Measurements from ENCODE around the gene MCTP1. TPM values are rescaled to one million over a fixed set of nuclear protein-coding genes. Genes with fewer than 3 reads are reported as not detected.

The MCTP1 gene
- total RNA-seq, 1 donor from 2014 or later: 7.8 TPM

- no peak for DNase-seq
- no peak overlapping the region for H3K27ac ChIP-seq (replicated peaks)
- no peaks in the 10 kb centered on the region for H3K27me3 ChIP-seq (ENCODE audit: low read depth)
- H3K36me3 ChIP-seq: no peaks in the 10 kb centered on the region
- H3K4me1 ChIP-seq: peaks cover 11% of the 10 kb centered on the region
- TF ChIP-seq, protein P1, sequence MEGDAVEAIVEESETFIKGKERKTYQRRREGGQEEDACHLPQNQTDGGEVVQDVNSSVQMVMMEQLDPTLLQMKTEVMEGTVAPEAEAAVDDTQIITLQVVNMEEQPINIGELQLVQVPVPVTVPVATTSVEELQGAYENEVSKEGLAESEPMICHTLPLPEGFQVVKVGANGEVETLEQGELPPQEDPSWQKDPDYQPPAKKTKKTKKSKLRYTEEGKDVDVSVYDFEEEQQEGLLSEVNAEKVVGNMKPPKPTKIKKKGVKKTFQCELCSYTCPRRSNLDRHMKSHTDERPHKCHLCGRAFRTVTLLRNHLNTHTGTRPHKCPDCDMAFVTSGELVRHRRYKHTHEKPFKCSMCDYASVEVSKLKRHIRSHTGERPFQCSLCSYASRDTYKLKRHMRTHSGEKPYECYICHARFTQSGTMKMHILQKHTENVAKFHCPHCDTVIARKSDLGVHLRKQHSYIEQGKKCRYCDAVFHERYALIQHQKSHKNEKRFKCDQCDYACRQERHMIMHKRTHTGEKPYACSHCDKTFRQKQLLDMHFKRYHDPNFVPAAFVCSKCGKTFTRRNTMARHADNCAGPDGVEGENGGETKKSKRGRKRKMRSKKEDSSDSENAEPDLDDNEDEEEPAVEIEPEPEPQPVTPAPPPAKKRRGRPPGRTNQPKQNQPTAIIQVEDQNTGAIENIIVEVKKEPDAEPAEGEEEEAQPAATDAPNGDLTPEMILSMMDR (IDR thresholded peaks at IDR 0.05; ENCODE audit: borderline replicate concordance): no peak
- intact Hi-C loops (cut with micrococcal nuclease): no loop called here
- no peak overlapping the region for H3K4me3 ChIP-seq
- H3K9me3 ChIP-seq (replicated peaks): no peaks in the 10 kb centered on the region
Observed at GRCh38 chr5:94759022-94759421, 525.9 kb downstream of the MCTP1 start.

DNA sequence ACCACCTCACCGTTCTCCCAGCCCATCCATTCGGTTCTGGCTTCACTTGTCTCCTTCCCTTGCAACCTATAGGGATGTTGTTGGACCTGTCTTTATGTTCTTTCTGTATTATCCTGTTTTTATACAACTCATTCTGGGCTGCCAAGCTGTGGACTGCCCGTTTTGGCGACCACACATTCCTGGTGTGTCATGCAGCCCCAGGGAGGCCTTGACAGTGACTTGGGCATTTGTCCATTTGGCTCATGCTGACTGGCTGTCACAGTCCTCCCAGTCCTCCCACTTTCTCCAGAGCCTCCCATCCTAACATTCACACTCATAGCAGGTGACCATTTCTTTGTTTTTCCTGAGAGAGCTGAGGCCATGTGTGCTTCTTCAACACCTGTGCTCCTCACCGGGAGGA, 530.1 kb downstream of the MCTP1 start:
- H3K27me3 ChIP-seq (ENCODE audit: low read depth): no peaks in the 10 kb centered on the region
- TF ChIP-seq, protein P1 (IDR thresholded peaks at IDR 0.05; ENCODE audit: borderline replicate concordance): no peak
- no peaks in the 10 kb centered on the region for H3K4me1 ChIP-seq
- no peaks in the 10 kb centered on the region for H3K36me3 ChIP-seq
- H3K4me3 ChIP-seq: no peak overlapping the region
- intact Hi-C loops (cut with micrococcal nuclease): no loop called here
- DNase-seq: no peak
- H3K9me3 ChIP-seq (replicated peaks): no peaks in the 10 kb centered on the region
- no peak overlapping the region for H3K27ac ChIP-seq (replicated peaks)

DNA sequence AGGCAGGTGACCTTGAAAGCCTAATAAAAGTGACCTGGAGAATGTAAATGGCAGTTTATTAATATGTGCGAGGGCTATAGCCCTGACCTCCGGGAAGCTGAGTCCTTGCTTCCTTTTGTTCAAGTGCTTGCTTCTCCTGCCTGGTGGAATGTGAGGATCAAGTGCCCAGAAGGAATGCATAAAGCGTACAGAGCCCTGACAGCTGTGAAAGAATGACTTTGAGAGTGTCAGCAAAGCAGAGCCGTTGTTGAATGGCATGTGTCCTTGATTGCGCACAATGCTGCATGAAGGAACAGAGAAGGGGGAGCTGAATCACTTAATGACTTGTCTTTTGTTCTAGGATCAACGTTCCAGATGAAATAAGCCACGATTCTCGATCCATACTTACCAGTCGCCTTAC, 533.4 kb downstream of the MCTP1 start:
- H3K4me1 ChIP-seq: no peaks in the 10 kb centered on the region
- intact Hi-C loops (cut with micrococcal nuclease): no loop called here
- TF ChIP-seq, protein P1 (IDR thresholded peaks at IDR 0.05; ENCODE audit: borderline replicate concordance): no peak
- DNase-seq: no peak
- H3K27ac ChIP-seq (replicated peaks): no peak overlapping the region
- H3K9me3 ChIP-seq (replicated peaks): no peaks in the 10 kb centered on the region
- no peaks in the 10 kb centered on the region for H3K27me3 ChIP-seq (ENCODE audit: low read depth)
- no peaks in the 10 kb centered on the region for H3K36me3 ChIP-seq
- H3K4me3 ChIP-seq: no peak overlapping the region

DNA sequence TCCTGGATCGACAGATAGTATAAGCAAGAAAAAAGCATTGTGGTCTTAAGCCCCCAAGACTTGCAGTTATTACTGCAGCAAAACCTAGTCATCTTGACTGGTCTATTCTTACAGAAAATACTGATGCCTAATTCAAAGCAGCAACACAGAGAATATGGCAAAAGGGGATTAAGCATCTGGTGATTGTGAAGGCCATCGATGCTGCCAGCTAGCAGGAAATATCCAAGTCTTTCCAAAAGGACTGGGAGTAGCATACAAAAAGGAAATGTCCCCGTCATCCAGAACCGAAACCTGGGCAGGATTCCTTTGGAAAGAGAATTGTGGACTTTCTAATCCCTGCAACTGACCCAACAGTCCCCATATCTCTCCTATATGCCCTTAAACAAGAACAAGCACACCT, 534.2 kb downstream of the MCTP1 start:
- TF ChIP-seq, protein P1 (IDR thresholded peaks at IDR 0.05; ENCODE audit: borderline replicate concordance): no peak
- intact Hi-C loops (cut with micrococcal nuclease): no loop called here
- no peak for DNase-seq
- H3K4me1 ChIP-seq: no peaks in the 10 kb centered on the region
- H3K27ac ChIP-seq (replicated peaks): no peak overlapping the region
- no peaks in the 10 kb centered on the region for H3K36me3 ChIP-seq
- no peak overlapping the region for H3K4me3 ChIP-seq
- no peaks in the 10 kb centered on the region for H3K27me3 ChIP-seq (ENCODE audit: low read depth)
- no peaks in the 10 kb centered on the region for H3K9me3 ChIP-seq (replicated peaks)

- no peaks in the 10 kb centered on the region for H3K36me3 ChIP-seq
- H3K27me3 ChIP-seq (ENCODE audit: low read depth): no peaks in the 10 kb centered on the region
- no peak for DNase-seq
- intact Hi-C loops (cut with micrococcal nuclease): no loop called here
- H3K4me1 ChIP-seq: no peaks in the 10 kb centered on the region
- H3K27ac ChIP-seq (replicated peaks): no peak overlapping the region
- TF ChIP-seq, protein P1 (IDR thresholded peaks at IDR 0.05; ENCODE audit: borderline replicate concordance): no peak
- no peaks in the 10 kb centered on the region for H3K9me3 ChIP-seq (replicated peaks)
- no peak overlapping the region for H3K4me3 ChIP-seq
Observed at GRCh38 chr5:94749042-94749441, 535.9 kb downstream of the MCTP1 start.

- Histone ChIP-seq H3K9me3 (replicated peaks) (no peaks in the 10 kb centered on the region), H3K36me3 (no peaks in the 10 kb centered on the region), H3K4me1 (no peaks in the 10 kb centered on the region), H3K27me3 (ENCODE audit: low read depth) (no peaks in the 10 kb centered on the region), H3K27ac (replicated peaks) (no peak overlapping the region), H3K4me3 (no peak overlapping the region)
- intact Hi-C loops (cut with micrococcal nuclease): no loop called here
- TF ChIP-seq, protein P1 (IDR thresholded peaks at IDR 0.05; ENCODE audit: borderline replicate concordance): no peak
- no peak for DNase-seq
Observed at GRCh38 chr5:94748212-94748611, 536.7 kb downstream of the MCTP1 start.

Data from left ventricle myocardium inferior (tissue), 1 donor.